NCI-H510A (cell line): Measurements from ENCODE around the gene SLC2A5.
"Not testable (repeated sequence)": the region's sequence is repeated elsewhere in the genome, so short reads cannot be mapped to it uniquely, and the experiment has no call there.

ENCODE experiments used
- DNase-seq: peaks from one replicate; lab custom pipeline; 2025; lab: John Stamatoyannopoulos, UW

Gene SLC2A5, protein sequence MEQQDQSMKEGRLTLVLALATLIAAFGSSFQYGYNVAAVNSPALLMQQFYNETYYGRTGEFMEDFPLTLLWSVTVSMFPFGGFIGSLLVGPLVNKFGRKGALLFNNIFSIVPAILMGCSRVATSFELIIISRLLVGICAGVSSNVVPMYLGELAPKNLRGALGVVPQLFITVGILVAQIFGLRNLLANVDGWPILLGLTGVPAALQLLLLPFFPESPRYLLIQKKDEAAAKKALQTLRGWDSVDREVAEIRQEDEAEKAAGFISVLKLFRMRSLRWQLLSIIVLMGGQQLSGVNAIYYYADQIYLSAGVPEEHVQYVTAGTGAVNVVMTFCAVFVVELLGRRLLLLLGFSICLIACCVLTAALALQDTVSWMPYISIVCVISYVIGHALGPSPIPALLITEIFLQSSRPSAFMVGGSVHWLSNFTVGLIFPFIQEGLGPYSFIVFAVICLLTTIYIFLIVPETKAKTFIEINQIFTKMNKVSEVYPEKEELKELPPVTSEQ

DNA sequence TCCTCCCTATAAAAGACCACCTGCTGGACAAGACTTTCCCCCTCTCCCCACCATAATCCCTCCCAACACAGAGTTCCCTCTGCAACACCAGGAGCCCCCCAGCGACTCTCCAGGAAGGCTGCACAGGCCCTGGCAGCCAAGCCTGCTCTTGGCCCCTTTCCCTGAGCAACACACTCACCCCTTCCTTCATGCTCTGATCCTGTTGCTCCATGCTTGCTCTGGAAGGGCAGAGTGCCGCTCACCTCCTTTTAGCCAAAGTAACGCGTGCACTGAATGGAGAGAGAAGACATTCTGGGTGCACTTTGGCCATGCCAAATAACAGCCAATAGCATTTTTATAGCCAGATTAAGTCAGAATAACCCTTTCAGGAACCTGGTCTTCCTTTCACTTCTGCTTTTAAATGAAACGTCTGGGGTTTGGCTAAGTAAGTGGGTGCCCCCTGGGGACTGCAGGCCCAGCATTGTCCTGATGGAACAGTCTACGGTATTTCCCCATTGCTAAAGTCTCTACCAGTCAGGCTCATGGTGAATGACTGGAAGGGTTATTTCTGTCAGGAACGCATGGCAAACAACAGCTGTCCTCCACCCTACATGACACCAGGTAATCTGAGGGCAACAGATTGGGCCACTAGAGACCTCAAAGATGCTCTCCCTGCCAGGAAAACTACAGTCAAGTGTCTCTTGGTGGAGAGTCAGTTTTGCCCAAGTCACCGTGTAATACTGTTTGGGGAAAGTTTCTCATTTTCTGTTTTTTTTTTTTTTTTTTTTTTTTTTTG lies at the start of gene SLC2A5:
TSS of gene SLC2A5 (minus strand) at position 310 of the 775 bp plus-strand sequence. CDS start at position 211, 99 bp downstream.
- DNase-seq: no peak

DNA sequence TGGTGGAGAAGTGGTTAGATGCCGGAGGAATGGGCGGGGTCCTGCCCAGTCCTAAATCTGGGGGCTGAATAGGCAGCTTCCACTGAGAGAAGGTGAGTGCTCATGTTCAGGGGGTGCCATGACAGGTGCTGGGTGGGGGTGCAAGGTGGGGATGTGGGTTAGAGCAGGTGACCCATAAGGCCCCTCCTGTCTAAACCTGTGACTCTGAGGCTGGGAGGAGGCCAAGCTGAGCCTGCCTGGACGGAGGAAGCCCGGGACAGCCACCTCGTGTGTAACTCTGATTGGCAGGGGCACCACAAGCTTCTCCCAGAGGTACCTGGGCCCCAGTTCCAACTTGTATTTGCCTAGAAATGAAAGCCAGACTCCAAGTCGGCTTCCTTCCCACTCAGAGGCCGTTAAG lies 48.8 kb upstream of the SLC2A5 start:
- DNase-seq: no peak

DNA sequence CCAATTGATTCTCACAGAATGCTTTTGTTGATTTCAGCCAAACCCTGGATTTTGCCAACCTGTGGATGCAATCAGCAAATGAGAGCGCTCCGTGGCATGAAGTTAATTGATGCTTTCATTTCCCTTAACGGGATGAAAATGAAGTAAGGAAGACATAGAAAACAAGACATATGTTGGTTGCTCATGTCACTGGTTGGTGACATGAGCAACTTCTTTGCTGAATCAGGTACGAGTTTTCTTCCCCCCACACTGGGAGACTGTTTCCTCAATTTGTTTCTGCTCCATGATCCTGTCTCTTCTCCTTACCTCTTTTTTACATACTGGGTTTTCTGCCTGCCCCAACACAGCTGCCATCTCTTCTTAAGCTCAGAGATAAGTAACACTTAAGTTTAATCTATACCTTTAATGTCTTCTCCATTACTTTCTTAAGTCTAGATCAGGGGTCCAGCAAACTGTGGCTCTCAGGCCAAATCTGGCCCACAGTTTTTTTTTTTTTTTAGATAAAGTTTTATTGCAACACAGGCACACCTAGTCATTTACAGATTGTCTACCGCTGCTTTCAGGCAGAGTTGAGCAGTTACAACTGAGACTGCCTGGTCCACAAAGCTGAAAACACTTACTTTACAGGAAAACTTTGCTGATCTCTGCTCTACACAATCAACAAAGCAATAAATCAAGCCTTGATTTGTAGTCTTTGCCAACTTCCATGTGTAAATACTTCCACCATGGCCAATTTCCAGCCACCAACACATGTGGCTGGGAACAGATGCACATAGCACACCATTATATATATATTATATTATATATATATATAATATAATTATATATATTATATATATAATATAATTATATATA lies 46.1 kb upstream of the SLC2A5 start:
- DNase-seq: no peak

DNA sequence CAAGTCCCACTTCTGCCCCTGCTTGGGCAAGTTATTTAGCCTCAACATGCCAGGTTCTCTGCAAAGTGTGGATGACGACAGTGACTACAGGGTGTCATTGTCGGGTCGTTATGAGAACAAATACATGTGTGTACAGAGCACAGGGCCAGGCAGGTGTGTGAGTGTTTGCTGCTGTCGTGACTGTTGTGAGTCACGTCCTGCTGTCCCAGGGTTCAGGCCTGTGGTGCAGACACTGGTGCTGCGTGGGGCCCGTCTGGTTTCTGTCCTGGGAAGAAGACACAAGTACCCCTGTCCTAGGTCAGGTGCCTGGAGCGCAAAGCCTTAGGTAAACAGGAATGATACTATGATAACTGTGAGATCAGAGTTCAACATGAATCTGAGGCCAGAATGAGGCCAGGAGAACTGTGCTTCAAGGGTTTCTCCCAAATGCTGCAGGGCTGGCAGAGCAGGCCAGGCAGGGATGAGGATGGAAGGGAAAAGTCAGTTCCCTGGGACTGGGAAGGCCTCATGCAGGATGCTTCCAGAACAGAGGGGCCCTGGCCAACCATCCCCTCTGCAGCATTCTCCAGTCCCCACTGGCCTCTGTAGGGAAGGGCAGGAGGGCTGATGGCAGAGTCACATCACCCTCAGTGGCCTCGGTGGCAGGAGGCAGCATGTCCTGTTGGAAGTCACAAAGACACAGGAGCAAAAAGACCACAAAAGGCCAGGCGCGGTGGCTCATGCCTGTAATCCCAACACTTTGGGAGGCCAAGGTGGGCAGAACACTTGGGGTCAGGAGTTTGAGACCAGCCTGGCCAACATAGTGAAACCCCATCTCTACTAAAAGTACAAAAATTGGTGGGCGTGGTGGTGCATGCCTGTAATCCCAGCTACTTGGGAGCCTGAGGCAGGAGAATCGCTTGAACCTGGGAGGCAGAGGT lies 43.8 kb upstream of the SLC2A5 start:
- peak; percentile 65 for DNase-seq

DNA sequence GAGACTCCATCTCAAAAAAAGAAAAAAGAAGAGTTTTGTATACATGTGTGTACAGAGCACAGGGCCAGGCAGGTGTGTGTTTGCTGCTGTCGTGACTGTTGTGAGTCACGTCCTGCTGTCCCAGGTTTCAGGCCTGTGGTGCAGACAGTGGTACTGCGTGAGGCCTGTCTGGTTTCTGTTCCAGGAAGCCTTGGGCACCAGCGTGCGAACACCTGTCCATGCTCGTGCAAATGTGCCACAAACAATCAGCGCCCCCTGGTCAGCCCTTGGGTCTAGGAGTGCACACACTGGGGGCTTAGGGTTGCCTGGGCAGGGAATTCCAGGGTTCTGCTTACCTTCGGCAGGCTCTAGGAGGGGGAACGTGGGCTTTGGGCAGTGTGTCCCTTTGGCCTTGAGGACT lies 42.5 kb upstream of the SLC2A5 start:
- DNase-seq: no peak

DNA sequence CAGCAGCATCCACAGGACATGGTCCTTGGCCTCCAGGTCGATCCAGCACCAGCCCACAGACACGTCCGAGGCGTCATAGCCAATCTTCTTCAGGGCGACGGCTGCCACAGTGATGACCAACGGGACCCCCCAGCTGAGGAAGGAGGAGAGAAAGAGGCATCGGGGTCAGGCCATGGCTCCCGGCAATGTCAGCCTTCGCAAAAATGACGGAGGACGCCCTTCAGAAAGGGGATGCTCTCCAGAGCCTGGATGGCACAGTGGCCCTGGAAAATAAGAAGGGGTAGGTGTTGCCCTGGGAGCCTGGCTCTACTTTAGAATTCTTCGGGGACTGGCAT lies 41.9 kb upstream of the SLC2A5 start:
- no peak for DNase-seq

DNA sequence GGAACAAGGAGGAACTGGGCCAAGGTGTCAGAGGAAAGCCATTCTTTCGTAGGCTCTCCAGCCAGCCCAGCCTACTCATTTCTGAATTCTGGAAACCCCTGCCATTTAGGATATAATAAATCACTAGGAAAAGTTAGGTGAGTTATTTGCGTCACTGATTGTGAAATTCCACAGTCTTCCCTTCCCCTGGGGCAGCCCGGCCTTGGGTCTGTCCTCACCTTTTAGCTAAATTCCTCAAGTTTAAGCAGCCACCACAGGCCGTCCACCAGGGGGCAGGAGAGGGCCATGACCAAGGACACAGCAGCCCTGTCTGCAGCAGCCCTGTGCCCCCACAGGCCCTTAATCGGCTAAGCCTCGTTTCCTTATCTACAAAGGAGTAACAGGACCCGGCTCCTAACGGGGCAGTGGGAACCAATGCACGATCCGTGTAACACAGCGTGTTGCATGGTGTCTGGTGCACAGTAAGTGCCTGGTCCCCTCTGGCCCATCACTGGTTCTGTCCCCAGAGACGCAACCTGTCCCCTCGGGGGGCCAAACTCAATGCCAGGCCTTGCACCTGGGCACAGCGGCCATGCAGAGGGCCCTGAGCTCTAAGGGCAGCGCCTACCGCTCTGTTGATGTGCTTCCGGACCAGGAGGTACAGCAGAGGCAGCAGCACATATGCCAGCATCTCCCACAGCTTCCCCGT lies 41.4 kb upstream of the SLC2A5 start:
- peak; percentile 92 for DNase-seq

DNA sequence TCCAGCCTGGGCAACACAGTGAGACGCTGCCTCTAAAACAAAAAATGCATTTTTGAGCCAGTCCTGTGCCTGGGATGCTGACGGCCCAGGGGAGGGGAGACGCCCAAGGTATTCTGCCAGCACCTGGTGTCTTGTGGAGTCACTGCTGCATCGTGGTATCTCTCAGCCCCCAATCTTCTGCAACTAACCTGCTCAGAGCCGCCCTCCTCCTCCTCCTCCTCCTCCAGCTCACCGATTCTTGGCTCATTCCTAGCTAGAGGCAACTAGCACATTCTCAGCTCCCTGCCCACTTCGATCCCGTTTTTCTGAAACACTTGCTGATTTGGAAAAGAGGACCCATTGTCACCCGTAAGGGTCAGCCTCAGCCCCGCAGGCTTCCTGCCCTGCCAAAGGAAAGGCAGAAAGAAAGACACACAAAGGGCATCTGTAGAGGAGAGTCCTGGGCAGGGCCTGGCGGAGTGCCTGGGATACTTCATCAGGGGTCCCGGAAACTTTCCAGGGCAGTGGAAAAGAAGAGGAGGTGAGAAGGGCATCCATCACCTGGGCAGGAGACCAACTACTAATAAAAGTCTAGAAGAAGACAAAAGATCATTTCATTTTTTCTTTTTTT lies 38.7 kb upstream of the SLC2A5 start:
- DNase-seq: no peak

DNA sequence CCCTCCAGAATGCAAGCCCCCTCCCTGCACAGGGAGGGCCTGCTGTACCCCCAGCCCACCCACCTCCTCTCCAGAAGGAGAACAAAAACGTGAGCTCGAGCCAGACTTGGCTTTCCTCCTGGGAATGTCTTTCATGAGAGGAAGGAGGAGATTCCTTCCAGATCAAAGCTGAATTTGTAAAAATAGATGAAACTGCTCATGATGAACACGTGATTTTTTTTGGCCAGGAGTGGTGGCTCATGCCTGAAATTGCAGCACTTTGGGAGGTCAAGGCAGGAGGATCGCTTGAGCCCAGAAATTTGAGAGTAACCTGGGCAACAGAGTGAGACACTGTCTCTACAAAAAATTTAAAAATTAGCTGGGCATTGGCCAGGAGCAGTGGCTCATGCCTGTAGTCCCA lies 37.7 kb upstream of the SLC2A5 start:
- no peak for DNase-seq

DNA sequence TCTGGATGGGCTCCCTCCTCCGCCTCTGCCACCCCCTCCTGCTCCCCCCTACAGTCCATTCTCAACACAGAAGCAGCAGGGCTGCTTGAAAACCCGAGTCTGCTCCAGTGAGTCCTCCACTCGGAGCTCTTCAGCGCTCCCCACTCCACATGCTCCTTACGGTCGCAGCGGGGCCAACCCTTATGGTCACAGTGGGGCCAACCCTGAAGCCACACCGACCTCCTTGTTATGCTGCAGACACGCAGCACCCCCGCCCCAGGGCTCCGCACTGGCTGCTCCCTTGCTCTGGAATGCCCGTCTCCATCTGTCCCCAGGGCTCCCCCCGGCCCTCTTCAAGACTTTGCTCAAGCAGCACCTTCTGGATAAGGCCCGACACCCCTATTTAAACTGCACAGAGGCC lies 36.9 kb upstream of the SLC2A5 start:
- DNase-seq: no peak

DNA sequence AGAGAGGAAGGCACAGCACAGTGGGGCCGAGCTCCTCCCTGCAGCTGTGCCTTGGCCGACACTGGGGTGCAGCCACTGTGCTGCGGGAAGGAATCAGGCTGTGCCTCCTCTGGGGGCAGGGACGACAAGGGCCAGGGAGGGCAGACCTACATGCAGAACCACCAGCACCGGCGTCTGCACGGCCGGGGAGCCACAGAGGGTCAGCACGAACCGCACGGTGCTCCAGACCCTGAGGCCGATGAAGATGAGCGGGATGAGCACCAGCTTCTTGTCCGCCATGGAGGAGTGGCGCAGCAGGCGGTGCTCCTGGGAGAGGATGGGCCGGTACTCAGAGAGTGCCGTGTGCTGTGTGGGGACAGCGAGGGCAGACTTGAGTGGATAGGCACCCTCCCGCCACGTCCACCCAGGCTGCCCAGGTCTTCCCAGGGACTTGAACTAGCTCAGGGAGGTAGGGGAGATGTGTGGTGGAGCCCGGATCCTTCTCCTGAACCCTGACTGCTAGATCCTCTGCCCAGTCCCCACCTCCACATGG lies 36.0 kb upstream of the SLC2A5 start:
- no peak for DNase-seq

DNA sequence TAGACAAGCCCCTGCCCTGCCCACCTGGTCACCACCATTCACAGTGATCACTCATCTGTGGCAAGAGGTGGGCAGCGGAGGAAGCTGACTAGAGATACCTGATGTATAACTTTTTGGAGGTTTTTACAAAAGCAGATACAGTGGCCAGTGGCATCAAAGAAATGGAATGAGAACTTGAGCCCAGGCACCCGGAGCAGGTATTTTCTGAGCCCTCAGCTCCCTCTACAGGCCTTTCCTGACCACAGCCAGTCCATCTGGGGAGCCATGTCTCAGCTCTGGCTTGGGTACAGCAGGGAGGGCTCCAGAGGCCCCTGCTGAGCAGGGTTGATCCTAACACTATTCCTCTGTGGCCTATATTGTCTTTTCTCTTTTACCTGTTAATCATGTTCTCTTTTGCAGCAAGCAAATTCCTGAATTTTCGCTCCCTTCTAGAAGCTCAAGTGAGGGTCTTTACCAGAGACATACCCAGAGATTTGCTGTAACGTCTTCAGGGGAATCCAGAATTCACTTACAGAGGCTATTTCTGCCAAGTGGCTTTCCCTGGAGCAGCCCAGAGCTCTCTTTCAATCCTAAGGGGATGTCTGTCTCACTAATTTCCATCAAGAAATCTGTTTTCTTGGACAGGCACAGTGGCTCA lies 32.2 kb upstream of the SLC2A5 start:
- peak; percentile 76 for DNase-seq

DNA sequence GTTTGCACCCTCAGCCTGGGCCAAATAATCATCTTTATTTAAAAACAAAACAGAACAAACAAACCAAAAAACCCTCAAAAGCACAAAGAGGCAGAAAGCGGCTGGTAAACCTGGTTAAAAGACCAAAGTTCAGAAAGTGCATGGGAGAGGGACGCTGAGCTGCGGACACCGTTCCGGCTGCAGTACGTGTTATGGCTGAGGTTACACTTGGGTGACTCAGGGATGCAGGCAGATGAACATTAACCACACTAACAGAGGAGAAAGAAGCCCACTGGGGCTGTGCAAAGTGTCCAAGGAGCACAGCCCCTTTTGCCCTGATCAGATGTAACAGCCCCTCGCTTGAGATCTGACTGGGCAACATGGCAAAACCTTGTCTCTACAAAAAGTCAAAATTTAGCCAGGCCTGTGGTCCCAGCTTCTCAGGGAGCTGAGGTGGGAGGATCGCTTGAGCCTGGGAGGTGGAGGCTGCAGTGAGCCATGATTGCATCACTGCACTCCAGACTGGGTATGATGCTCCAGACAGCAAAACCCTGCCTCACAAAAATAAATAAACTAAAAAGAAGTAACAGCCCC lies 31.1 kb upstream of the SLC2A5 start:
- no peak for DNase-seq

DNA sequence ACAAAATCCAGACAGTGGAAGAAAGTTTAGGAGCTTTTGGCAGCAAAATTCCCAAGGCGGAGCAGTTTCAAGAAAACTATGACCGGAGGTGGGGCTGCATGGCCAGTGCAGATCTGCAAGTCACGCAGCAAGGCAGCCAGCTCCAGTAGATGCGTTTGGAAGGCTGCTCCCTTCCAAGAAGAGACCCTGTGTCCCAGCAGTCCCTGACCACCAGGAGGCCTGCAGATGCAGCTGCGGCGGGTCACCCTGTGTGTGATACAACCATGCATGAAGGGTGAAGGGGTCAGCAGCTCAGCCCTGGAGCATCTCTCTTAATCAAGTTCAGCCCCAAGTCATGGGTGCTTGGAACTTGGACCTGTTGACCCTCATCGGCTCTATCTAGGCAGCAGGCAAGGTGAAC lies 30.1 kb upstream of the SLC2A5 start:
- DNase-seq: no peak

DNA sequence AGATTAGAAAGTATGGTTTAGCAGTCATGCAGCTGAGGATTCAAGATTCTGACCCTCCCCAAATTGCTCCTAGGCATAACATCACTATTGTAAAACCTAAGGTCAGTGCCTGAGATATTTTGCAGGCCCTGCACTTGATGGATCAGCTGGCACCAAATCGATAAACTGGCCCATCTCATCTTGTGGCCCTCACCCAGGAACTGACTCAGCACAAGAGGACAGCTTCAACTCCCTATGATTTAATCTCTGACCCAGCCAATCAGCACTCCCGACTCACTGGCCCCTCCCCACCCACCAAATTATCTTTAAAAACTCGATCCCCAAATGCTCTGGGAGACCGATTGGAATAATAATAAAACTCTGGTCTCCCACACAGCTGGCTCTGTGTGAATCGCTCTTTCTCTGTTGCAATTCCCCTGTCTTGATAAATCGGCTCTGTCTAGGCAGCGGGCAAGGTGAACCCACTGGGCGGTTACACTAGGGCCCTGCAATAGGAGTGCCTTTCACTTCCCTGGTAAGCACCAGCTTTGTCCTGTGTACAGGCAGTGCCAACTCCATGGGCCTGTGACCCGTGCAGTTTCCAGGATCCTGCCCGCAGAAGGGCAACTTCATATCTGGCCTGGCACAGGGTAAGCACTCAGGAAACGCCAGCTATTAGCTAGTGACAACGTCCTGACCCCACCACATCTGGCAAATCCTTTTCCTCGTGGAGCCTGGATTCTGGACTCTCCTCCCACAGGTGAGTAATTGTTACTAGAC lies 28.7 kb upstream of the SLC2A5 start:
- DNase-seq: no peak

DNA sequence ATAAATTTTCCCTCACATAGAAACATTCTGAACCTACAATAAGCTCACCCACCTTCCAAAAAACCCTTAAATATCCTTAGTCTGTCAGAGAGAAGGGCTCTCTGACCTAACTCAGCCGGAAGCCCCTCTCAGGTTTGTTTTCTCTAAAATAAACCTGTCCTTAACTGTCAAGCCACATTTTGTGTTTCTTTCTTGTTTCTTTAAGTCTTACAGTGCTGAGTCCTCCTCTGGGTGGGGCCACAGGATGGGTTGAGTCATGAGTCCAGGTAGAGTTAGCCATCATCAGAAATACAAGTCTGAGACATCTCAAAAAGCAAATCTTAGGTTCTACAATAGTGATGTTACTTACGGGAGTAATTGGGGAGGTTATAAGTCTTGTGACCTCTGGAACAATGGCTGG lies 26.4 kb upstream of the SLC2A5 start:
- DNase-seq: no peak

DNA sequence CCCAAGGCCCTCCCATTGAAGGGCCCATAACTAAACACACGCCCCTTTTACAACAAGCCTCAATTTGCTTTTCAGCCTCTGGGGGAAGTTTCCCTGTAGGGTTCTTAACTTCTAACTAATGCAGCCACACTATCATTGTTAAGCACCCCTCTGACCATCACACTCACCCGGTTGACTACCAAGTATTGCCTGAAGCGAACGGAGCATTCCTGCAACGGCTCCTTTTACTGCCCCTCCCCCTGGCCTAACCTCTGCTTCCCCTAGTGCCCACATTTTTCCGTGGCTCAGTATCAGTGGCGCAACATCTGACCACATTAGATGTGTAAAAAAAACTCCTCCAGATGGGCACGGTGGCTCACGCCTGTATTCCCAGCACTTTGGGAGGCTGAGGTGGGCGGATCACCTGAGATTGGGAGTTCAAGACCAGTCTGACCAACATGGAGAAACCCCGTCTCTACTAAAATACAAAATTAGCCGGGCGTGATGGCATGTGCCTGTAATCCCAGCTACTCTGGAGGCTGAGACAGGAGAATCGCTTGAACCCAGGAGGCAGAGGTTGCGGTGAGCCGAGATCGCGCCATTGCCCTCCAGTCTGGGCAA lies 24.7 kb upstream of the SLC2A5 start:
- DNase-seq: not testable (repeated sequence)

DNA sequence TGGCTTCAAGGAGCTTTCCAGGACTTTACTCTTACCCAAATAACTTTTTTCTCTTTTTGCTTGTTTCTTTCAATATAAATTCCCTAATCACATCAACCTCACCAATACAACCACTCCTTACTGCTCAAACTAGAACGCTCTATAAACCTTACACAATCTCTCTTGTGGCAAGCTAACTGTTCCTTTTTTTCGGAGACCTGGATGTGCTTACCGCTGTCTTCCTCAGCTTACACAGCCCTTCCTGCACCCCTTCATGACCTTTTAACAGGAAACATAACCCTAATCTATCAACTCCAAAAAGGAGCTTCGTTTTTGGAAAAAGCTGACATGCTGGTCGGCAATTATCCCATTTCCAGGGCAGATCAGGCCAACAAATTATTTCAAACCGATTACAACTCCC lies 24.1 kb upstream of the SLC2A5 start:
- DNase-seq: no peak
